Keratinocyte (primary cell): ENCODE measurements around the gene ONECUT2. TPM values are rescaled to one million over a fixed set of nuclear protein-coding genes. Genes with fewer than 3 reads are reported as not detected.

ENCODE experiments used
- DNase-seq: peaks from one replicate; pipeline ENCODE4 v3.0.0-alpha.2; 2011; ENCODE audit warnings: low read depth, missing footprints, low spot score
- FAIRE-seq: peaks from 2 replicates; lab custom pipeline; 2011; peaks lifted over from hg19 to GRCh38; lab: Jason Lieb, UNC
- H2AFZ ChIP-seq: 2 replicates; pipeline ENCODE4 v1.6.0; 2012; ENCODE audit warnings: low read length, control low read depth, inconsistent platforms; ENCODE audit not compliant: control insufficient read depth
- H3K27ac ChIP-seq: 2 replicates; pipeline ENCODE4 v1.5.1; 2011; ENCODE audit warnings: low read length; ENCODE audit not compliant: control insufficient read depth, insufficient read depth
- H3K27me3 ChIP-seq: 3 replicates; pipeline ENCODE4 v1.6.0; 2011; ENCODE audit warnings: low read length; ENCODE audit not compliant: control insufficient read depth, insufficient read depth; ENCODE audit errors: extremely low read depth
- H3K36me3 ChIP-seq, 2 experiments: 2 replicates in 1 of 2; 3 replicates in 1 of 2; pipeline ENCODE4 v1.5.1; 2011; ENCODE audit warnings: low read length in 2 of 2, mild to moderate bottlenecking in 1 of 2; ENCODE audit not compliant: control insufficient read depth in 2 of 2, insufficient read depth in 2 of 2; ENCODE audit errors: extremely low read depth in 1 of 2
- H3K4me1 ChIP-seq: 3 replicates; pipeline ENCODE4 v1.5.1; 2011; ENCODE audit warnings: low read length; ENCODE audit not compliant: control insufficient read depth, insufficient read depth; ENCODE audit errors: extremely low read depth
- H3K4me2 ChIP-seq: 3 replicates; pipeline ENCODE4 v1.6.0; 2011; ENCODE audit warnings: low read depth, low read length; ENCODE audit not compliant: control insufficient read depth, insufficient read depth; ENCODE audit errors: extremely low read depth
- H3K4me3 ChIP-seq, 3 experiments: fragments of 200-600 bp in 1 of 3; sonication (generic) in 1 of 3; 2 replicates in 2 of 3; 3 replicates in 1 of 3; pipeline ENCODE4 v1.5.1; 2011 to 2016; ENCODE audit warnings: low read length in 3 of 3, mild to moderate bottlenecking in 3 of 3, control low read depth in 2 of 3, inconsistent platforms in 1 of 3, low read depth in 1 of 3, mixed read lengths in 1 of 3, mixed run types in 1 of 3, moderate library complexity in 1 of 3; ENCODE audit not compliant: control insufficient read depth in 2 of 3, insufficient read depth in 2 of 3; ENCODE audit errors: extremely low read depth in 1 of 3
- H3K79me2 ChIP-seq: 2 replicates; pipeline ENCODE4 v1.6.0; 2012; ENCODE audit warnings: low read length; ENCODE audit not compliant: control insufficient read depth, insufficient read depth
- H3K9ac ChIP-seq: 3 replicates; pipeline ENCODE4 v1.6.0; 2011; ENCODE audit warnings: low read length; ENCODE audit not compliant: control insufficient read depth, insufficient read depth; ENCODE audit errors: extremely low read depth
- H3K9me1 ChIP-seq: 3 replicates; pipeline ENCODE4 v1.6.0; 2011; ENCODE audit warnings: low read length; ENCODE audit not compliant: control insufficient read depth, insufficient read depth; ENCODE audit errors: extremely low read depth
- H3K9me3 ChIP-seq: 2 replicates; pipeline ENCODE4 v1.5.1; 2012; ENCODE audit warnings: low read depth, low read length; ENCODE audit not compliant: control insufficient read depth
- H4K20me1 ChIP-seq: 3 replicates; pipeline ENCODE4 v1.6.0; 2011; ENCODE audit warnings: low read length; ENCODE audit not compliant: control insufficient read depth, insufficient read depth; ENCODE audit errors: extremely low read depth
- CTCF ChIP-seq, 3 experiments: IDR thresholded peaks in 1 of 3; conservative IDR thresholded peaks in 1 of 3; optimal IDR thresholded peaks in 1 of 3; 2 replicates in 2 of 3; 3 replicates in 1 of 3; pipeline versions ENCODE3 to v1.5.1; 2011; ENCODE audit warnings: low read length in 3 of 3, mild to moderate bottlenecking in 3 of 3, moderate library complexity in 2 of 3, control low read depth in 1 of 3, inconsistent platforms in 1 of 3; ENCODE audit not compliant: insufficient read depth in 2 of 3; ENCODE audit errors: extremely low read depth in 1 of 3
- EZH2 ChIP-seq: IDR thresholded peaks from one replicate; pipeline ENCODE4 v1.6.1; 2012; ENCODE audit warnings: inconsistent platforms, mild to moderate bottlenecking, low read length, moderate library complexity
- dilution Hi-C: fragments of 300-500 bp; cut with MboI; formaldehyde crosslinking; loops from one replicate; pipeline ENCODE4 v1.7.0; 2020; ENCODE audit warnings: low sequenced_read_pairs; ENCODE audit not compliant: extremely low pct_ligation_motif_present
- polyA plus RNA-seq, 5 experiments: library from polyadenylated mRNA; depleted of rRNA in 3 of 5; stranded (reverse) in 3 of 5; stranded (forward) in 1 of 5; unstranded in 1 of 5; fragments of >200 nt; gene quantifications; 1 replicate in 1 of 5; 2 replicates in 3 of 5; 3 replicates in 1 of 5; pipeline versions ENCODE4 v1.2.1 to v1.2.3, GENCODE V29; 2011 to 2012; ENCODE audit warnings: missing spikeins in 2 of 5, low read depth in 1 of 5, low replicate concordance in 1 of 5

Gene ONECUT2
- polyA plus RNA-seq, 1 donor (not counting 4 experiments of a cell fraction or from before 2014, with no cell fraction given): 0.01 TPM

- no peak overlapping the region for H2AFZ ChIP-seq
- no peak overlapping the region for H3K27ac ChIP-seq
- no peaks in the 10 kb centered on the region for H3K79me2 ChIP-seq
- no peaks in the 10 kb centered on the region for H4K20me1 ChIP-seq
- H3K36me3 ChIP-seq: no peaks in the 10 kb centered on the region
- no peak for TF ChIP-seq CTCF (optimal IDR thresholded peaks at IDR 0.05 in 1 of 3, IDR thresholded peaks at IDR 0.05 in 1 of 3, conservative IDR thresholded peaks at IDR 0.05 in 1 of 3; ENCODE audit: extremely low read depth in 1 of 3, insufficient read depth in 2 of 3, low read length in 3 of 3)
- no peak for TF ChIP-seq EZH2
- H3K9me3 ChIP-seq: no peaks in the 10 kb centered on the region
- dilution Hi-C loops: no loop called here
- H3K4me1 ChIP-seq: peaks cover 8% of the 10 kb centered on the region
- no peaks in the 10 kb centered on the region for H3K27me3 ChIP-seq
- DNase-seq: no peak
- no peak for FAIRE-seq
- no peak overlapping the region for H3K4me2 ChIP-seq
- H3K9me1 ChIP-seq: no peaks in the 10 kb centered on the region
- no peak overlapping the region for H3K4me3 ChIP-seq
- no peak overlapping the region for H3K9ac ChIP-seq
These were observed 103.4 kb downstream of the ONECUT2 start for GRCh38 chr18:57538614-57539013.

DNA sequence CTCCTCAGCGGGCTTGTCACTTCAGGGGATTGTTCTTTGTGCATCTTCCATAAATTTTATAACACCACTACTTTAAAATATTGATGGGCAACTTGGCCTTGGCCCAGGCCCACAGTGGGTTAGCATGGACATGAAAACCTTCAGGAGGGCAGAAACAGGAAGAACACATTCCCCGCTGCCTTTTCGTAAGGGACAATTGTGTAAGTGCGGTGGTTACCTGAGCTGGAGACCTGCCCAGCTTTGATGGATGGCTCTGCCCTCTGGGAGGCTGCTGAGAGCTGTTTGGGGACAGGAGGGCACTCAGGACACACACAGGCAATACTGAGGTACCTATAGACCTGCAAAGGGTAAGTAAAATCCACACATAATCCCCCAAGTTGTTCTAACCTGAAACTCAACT, 104.5 kb downstream of the ONECUT2 start:
- DNase-seq: no peak
- Histone ChIP-seq H3K36me3 (no peaks in the 10 kb centered on the region), H3K4me3 (no peak overlapping the region), H3K79me2 (no peaks in the 10 kb centered on the region), H3K9me1 (no peaks in the 10 kb centered on the region), H3K4me2 (no peak overlapping the region), H3K4me1 (peaks cover 8% of the 10 kb centered on the region), H3K27ac (no peak overlapping the region), H3K9me3 (no peaks in the 10 kb centered on the region), H3K27me3 (no peaks in the 10 kb centered on the region), H3K9ac (no peak overlapping the region), H2AFZ (no peak overlapping the region), H4K20me1 (no peaks in the 10 kb centered on the region)
- dilution Hi-C loops: no loop called here
- TF ChIP-seq EZH2 (no peak), CTCF (optimal IDR thresholded peaks at IDR 0.05 in 1 of 3, IDR thresholded peaks at IDR 0.05 in 1 of 3, conservative IDR thresholded peaks at IDR 0.05 in 1 of 3; ENCODE audit: extremely low read depth in 1 of 3, insufficient read depth in 2 of 3, low read length in 3 of 3) (no peak)
- FAIRE-seq: no peak

Other genes starting within 250 kb of the ONECUT2 start
- gene ST8SIA3, start 82.8 kb upstream of the ONECUT2 start, polyA plus RNA-seq: not detected in 3 replicates
- gene FECH, start 151.3 kb downstream of the ONECUT2 start, polyA plus RNA-seq: 26.8 to 37.2 TPM (median 29.2 TPM) in 3 replicates
- gene NARS1, start 186.5 kb downstream of the ONECUT2 start, polyA plus RNA-seq: 143 to 231 TPM (median 187 TPM) in 3 replicates